Measurements from ENCODE around the gene MACROD2.
A peak's percentile ranks its signal among the peaks of the same experiment; 100 is the strongest.
"Not testable (repeated sequence)": the region's sequence is repeated elsewhere in the genome, so short reads cannot be mapped to it uniquely, and the experiment has no call there.

The MACROD2 gene

DNA sequence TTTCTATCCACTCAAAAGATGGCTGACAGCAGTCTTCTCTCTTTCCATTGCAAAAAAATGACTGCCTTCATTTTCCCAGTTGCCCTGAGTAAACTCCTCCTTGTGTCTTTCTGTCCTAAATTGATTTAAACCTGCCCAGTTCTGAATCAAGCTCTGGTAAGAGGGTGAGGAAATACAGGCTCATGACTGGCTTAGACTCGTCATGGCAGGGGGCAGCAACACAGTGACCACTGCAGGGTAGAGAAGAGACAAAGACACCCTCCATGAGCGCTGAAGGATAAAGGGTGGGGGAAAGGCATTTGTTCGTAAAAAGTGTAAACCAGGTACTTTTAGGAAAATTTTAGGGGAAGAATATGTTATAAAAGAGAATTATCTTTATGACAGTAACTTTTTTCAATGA lies 1080.3 kb downstream of the MACROD2 start:
- no peak for DNase-seq

GRCh38 chr20:15076785-15077184 lies 1081.5 kb downstream of the MACROD2 start:
- peak in 1 of 3 experiments; percentile 58 for DNase-seq

DNA sequence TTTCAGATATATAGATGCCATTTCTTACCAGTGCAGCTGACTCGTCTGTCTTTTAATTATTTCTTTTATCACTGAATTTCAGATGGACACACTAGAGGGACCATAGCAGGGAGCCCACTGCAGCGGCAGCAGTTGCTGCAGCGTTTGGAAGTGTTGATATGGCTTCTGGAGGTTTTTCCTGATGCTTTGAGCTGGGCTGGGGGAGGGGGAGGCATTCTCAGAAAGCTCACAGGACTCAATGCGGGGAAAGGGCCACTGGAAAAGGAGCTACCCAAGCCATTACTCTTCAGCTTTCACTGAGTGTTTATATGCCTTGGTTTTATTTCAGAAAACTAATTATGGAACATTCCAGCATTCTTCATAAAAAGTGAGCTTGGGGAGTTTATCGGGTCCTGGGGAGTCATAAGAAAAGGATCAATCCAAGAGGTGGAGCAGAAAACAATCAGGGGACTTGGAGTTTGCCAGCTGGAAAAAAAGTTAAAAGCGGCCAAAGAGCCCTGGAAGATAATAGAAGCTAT lies 1082.5 kb downstream of the MACROD2 start:
- no peak for DNase-seq

GRCh38 chr20:15079594-15080340 lies 1084.5 kb downstream of the MACROD2 start:
- no peak for DNase-seq

DNA sequence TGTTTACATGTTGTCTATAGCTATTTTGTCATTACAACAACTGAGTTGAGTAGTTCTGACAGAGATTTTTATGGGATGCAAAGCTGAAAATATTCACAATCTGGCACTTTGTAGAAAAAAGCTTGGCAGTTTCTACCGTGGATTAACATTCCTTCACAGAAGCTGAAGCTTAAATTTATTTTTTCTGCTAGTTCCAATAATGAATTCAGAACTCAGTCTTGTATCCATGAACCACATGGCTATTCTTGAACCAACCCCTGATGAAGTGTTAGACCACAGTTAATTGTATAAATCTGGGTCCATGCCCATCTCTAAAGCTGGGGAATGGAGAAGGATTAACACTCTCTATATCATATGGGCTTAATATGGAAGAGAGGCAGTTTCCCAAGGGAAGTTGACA lies 1085.9 kb downstream of the MACROD2 start:
- DNase-seq: no peak

DNA sequence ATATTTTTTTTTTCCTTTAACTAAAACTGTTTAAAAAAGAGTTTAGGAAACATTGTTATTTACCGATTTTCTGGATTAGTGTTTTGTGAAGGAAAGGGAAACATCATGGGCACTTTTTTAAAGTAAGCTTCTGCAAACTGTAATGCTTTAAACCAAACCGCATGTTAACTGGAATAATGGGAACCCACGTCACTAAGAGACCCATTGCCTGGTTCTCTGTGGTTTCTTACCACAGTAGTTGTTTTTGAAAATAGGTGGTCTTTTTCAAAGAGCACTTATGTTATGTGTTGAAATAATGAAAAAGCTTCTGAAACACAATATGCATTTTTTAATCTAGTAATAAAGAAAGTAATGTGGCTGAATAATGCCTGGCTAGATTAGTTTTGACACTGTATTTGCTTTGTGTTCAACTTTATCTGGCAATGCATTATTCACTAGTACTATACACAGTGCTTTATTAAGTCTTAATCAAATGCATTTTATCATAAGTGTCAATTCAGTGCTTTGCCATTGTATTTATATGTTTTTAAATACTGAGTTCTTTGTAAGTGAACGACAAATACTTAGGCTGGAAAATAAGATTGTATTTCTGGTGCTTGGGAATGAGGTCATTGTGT lies 1096.2 kb downstream of the MACROD2 start:
- DNase-seq: no peak

- no peak for DNase-seq
These were observed 1103.0 kb downstream of the MACROD2 start for GRCh38 chr20:15098351-15098750.

GRCh38 chr20:15099130-15099529 lies 1103.8 kb downstream of the MACROD2 start:
- no peak for DNase-seq

- no peak for DNase-seq
These were observed 1105.3 kb downstream of the MACROD2 start for GRCh38 chr20:15100506-15101160.

GRCh38 chr20:15107931-15108330 lies 1112.6 kb downstream of the MACROD2 start:
- DNase-seq: no peak

DNA sequence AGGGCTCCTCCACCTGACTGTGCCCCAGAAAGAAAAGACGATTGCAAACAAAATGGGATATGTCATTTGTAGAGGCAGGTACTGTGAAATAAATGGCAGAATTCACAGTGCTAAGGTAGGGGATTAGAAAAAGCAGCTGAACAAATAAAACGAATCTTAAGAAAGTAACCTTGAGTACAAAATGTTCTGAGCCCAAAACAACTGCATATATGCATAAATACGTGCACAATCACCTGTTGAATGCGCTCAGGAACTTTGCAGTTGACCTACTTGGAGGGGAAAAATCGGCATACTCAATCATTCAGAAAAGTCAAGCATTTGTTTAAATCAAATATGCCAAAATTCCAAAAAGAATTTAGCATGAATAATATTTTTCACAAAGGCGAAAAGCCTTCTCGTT lies 1114.2 kb downstream of the MACROD2 start:
- DNase-seq: no peak

DNA sequence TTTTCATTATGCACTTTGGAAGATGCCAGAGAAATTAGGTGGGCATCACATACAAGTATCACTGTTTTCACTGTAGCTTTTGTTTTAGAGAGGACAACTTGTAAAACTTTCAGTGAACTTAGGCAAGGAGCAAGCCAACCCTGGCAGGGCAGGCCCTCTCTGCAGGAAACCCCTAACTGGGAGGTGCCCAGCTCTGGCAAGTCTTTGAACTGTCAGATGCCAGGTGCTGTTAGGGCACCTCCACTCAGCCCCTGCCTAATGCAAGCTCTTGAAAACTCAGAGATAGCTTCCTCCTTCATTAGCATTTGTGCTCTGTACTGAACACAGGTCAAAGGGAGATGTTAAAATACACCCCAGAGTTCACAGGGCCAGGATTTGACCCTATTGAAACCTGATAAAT lies 1116.3 kb downstream of the MACROD2 start:
- no peak for DNase-seq

- DNase-seq: no peak
These were observed 1117.9 kb downstream of the MACROD2 start for GRCh38 chr20:15113144-15113773.

- DNase-seq: no peak
These were observed 1124.7 kb downstream of the MACROD2 start for GRCh38 chr20:15119852-15120487.

- peak in 1 of 3 experiments; percentile 31 for DNase-seq
These were observed 1127.3 kb downstream of the MACROD2 start for GRCh38 chr20:15122613-15123012.

GRCh38 chr20:15131176-15131575 lies 1135.9 kb downstream of the MACROD2 start:
- no peak for DNase-seq

DNA sequence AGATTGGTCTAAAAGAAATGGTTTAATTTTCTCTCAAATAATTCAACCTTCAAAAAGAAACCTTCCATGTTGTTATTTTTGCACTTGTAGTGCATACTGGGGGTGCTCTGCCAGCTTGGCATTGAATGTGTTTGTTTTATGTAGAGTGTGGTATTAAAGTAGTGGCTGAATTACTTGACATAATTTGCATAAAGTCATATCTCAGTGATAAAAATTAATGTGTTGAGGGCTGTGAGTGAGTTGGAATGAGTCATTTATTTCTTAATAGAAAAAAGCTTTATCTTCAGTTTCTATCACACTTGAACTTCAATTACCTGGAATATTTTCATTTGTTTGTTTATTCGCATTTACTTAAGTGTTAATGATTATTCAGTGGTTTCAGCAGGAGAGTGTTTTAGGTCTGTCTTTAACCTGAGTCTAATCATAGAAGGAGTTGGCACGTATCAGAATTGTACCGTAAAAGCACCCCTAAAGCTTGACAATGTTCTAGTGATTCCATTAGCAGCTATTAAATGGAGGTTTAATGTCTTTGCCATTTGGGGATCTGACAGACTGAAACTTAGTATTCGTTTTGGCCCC lies 1143.3 kb downstream of the MACROD2 start:
- no peak for DNase-seq

- no peak for DNase-seq
These were observed 1144.2 kb downstream of the MACROD2 start for GRCh38 chr20:15139522-15139921.

DNA sequence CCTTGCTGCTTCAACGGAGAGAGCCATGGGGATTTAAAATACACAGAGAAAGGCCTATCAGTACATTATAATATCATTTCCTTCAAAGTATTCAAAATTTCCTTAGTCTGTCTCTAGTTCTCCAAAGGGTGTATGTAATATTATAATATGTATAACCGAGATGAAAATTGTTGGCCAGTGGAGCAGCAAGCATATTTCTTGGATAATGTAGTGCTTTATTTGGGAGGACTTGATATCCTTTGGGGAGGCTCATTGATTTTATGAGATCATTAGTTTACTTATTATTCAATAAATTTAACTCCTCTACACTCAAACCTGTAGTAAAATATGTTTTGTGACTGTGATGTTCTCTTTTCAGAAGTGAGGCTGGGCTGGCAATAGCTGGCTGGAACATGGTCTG lies 1145.0 kb downstream of the MACROD2 start:
- no peak for DNase-seq

DNA sequence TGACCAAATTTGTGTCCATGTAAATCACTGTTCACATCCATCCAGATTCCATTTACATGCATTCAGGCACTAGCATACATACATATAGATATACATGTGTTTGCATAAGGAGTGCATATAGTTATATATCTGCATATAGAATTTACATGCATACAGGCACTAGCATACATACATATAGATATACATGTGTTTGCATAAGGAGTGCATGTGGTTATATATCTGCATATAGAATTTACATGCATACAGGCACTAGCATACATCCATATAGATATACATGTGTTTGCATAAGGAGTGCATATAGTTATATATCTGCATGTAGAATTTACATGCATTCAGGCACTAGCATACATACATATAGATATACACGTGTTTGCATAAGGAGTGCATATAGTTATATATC lies 1145.6 kb downstream of the MACROD2 start:
- not testable (repeated sequence) for DNase-seq

DNA sequence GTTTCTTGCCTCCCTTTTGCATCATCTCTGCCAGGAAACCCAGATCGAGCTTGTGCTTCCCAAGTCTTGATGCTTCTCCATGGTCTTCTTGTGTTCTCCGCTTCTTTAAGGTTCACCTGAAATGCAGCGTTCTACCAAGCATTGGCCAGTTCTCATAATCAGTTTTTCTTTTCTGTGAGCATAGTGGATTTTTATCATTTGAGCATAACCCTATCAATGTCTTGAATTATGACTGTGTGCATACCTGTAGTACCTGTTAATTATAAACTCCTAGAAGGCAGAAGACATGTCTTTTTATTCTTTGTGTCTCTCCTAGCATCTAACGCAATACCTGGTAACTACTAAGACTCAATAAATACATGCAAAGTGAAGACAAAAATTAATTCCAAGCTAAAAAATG lies 1146.5 kb downstream of the MACROD2 start:
- DNase-seq: no peak

DNA sequence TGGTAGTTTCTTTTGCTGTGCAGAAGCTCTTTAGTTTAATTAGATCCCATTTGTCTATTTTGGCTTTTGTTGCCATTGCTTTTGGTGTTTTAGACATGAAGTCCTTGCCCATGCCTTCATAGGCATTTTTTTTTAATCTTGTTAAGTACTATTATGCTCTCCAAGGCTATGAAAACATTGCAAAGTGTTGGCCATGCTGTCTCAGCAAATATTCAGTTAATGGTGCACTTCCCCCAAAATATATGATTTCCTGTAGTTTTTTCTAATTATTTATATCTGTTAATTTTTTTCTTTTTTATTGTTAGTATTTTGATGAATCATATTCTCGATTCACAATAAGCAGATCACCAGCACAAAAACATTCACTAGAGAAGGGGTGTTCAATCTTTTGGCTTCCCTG lies 1148.2 kb downstream of the MACROD2 start:
- no peak for DNase-seq

DNA sequence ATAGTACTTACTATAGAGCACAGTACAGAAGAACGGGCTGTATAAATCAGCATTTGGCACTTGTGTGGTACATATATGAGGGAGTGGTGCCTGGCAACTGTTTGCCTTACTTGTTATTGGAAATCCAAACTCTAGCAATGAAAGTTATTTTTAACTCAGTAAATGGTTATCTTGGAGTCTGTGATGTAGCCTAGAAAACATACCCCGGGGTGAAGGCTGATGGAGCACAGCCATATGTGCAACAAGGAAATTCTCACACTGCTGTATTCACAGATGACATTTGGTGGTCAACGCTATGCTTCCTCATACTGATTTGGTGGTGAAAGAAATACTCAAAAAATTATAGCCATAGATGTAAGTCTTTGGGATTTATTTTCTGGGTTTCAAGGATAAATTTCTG lies 1149.6 kb downstream of the MACROD2 start:
- DNase-seq: no peak
